DOHH2 (cell line): ENCODE measurements around the gene APOC3.

Experiments
- H3F3A ChIP-seq: fragments of 200-600 bp; sonication (generic), shearing (Covaris generic); 2 replicates; pipeline ENCODE4 v1.6.0; 2016; ENCODE audit warnings: antibody characterized with exemption, mild to moderate bottlenecking; ENCODE audit not compliant: control insufficient read depth, insufficient read depth
- H3K27ac ChIP-seq: fragments of 200-600 bp; sonication (generic); 2 replicates; pipeline ENCODE4 v1.5.1; 2014; ENCODE audit warnings: low read depth, mild to moderate bottlenecking, low read length, moderate library complexity
- H3K27me3 ChIP-seq: fragments of 200-600 bp; sonication (generic); 2 replicates; pipeline ENCODE4 v1.6.1; 2014; ENCODE audit warnings: mild to moderate bottlenecking, low read length, mixed read lengths; ENCODE audit not compliant: control insufficient read depth
- H3K36me3 ChIP-seq: fragments of 200-600 bp; sonication (generic); 2 replicates; pipeline ENCODE4 v1.6.1; 2014; ENCODE audit warnings: mild to moderate bottlenecking, low read length, moderate library complexity, mixed read lengths; ENCODE audit not compliant: control insufficient read depth
- H3K4me1 ChIP-seq: fragments of 200-600 bp; sonication (generic); 2 replicates; pipeline ENCODE4 v1.6.1; 2014; ENCODE audit warnings: mild to moderate bottlenecking, low read length, mixed read lengths; ENCODE audit not compliant: control insufficient read depth
- H3K4me2 ChIP-seq: fragments of 200-600 bp; sonication (generic); 2 replicates; pipeline ENCODE4 v1.6.0; 2014; ENCODE audit warnings: mild to moderate bottlenecking, low read length, moderate library complexity
- H3K4me3 ChIP-seq: fragments of 200-600 bp; sonication (generic); 2 replicates; pipeline ENCODE4 v1.5.1; 2014; ENCODE audit warnings: mild to moderate bottlenecking, low read length, mixed read lengths
- H3K79me2 ChIP-seq: fragments of 200-600 bp; sonication (generic); 2 replicates; pipeline ENCODE4 v1.6.1; 2014; ENCODE audit warnings: mild to moderate bottlenecking, low read length, mixed read lengths; ENCODE audit not compliant: control insufficient read depth
- H3K9me2 ChIP-seq: fragments of 200-600 bp; sonication (generic); replicated peaks from 2 replicates; pipeline ENCODE4 v1.6.1; 2014; ENCODE audit warnings: mild to moderate bottlenecking, low read length, mixed read lengths; ENCODE audit not compliant: control insufficient read depth
- H3K9me3 ChIP-seq: fragments of 200-600 bp; sonication (generic); 2 replicates; pipeline ENCODE4 v1.6.1; 2014; ENCODE audit warnings: antibody characterized with exemption, low read length, mixed read lengths; ENCODE audit not compliant: control insufficient read depth, insufficient read depth
- H4K20me1 ChIP-seq: fragments of 200-600 bp; sonication (generic); 2 replicates; pipeline ENCODE4 v1.6.0; 2014; ENCODE audit warnings: low read depth, mild to moderate bottlenecking, antibody characterized with exemption, low read length, moderate library complexity; ENCODE audit not compliant: control insufficient read depth, insufficient read depth
- EZH2phosphoT487 ChIP-seq: fragments of 200-600 bp; sonication (generic); IDR thresholded peaks from 2 replicates; pipeline ENCODE4 v1.6.1; 2017; ENCODE audit warnings: borderline replicate concordance, mild to moderate bottlenecking, antibody characterized with exemption, low read length, moderate library complexity, mixed read lengths
- TF ChIP-seq, protein P1 (sequence below): fragments of 200-600 bp; sonication (generic); IDR thresholded peaks from one replicate; pipeline ENCODE4 v1.5.1; 2014; ENCODE audit warnings: antibody characterized with exemption, mild to moderate bottlenecking, low read depth, low read length; ENCODE audit not compliant: poor library complexity, severe bottlenecking

Gene APOC3

DNA sequence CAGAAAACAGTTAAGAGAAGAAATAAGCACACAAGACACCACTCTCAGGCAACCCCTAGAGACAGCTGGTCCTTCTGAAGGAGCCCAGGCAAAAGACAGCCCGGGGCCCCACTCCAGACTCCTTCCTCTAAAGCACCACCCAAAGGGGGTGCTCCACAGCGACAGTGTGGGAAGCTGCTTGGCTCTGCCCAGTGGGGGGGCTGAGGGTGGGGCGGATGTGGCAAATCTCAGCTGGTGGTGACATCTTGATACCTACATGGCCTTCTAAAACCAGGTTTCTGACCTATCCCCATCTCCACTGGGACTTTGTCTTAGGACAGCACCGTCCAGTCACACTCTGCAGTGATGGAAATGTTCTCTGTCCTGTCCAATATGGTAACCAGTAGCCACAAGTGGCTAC lies 17.9 kb downstream of the APOC3 start:
- Histone ChIP-seq H3K4me1 (no peaks in the 10 kb centered on the region), H3K9me3 (no peaks in the 10 kb centered on the region), H3K27me3 (no peaks in the 10 kb centered on the region), H3F3A (no peaks in the 10 kb centered on the region), H3K27ac (no peak overlapping the region), H3K4me3 (no peak overlapping the region), H3K79me2 (no peaks in the 10 kb centered on the region), H4K20me1 (no peaks in the 10 kb centered on the region), H3K9me2 (no peaks in the 10 kb centered on the region), H3K4me2 (no peak overlapping the region), H3K36me3 (peaks cover 37% of the 10 kb centered on the region)
- TF ChIP-seq, protein P1, sequence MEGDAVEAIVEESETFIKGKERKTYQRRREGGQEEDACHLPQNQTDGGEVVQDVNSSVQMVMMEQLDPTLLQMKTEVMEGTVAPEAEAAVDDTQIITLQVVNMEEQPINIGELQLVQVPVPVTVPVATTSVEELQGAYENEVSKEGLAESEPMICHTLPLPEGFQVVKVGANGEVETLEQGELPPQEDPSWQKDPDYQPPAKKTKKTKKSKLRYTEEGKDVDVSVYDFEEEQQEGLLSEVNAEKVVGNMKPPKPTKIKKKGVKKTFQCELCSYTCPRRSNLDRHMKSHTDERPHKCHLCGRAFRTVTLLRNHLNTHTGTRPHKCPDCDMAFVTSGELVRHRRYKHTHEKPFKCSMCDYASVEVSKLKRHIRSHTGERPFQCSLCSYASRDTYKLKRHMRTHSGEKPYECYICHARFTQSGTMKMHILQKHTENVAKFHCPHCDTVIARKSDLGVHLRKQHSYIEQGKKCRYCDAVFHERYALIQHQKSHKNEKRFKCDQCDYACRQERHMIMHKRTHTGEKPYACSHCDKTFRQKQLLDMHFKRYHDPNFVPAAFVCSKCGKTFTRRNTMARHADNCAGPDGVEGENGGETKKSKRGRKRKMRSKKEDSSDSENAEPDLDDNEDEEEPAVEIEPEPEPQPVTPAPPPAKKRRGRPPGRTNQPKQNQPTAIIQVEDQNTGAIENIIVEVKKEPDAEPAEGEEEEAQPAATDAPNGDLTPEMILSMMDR, result no peak
- TF ChIP-seq EZH2phosphoT487, result no peak

DNA sequence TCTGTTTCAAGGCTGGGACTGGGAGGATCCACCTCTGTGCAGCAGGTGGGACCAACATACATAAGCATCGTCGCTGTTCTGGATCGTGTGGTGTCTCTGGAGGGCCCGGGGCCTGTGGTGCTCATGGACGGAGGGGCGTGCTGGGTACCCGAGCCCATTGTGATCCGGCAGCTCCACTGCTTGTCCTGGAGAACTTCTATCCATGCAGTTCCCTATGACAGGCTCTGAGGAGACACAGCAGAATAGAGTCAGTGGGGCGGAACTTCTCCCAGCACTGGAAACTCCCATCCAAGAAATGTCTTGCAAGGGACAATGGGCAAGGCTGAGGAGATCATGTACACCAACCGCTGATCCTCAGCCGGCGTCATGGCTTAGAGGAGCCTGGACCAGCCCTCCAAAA lies 19.4 kb downstream of the APOC3 start:
- H3K9me2 ChIP-seq, result no peaks in the 10 kb centered on the region
- H3K4me2 ChIP-seq, result no peak overlapping the region
- no peak for TF ChIP-seq EZH2phosphoT487
- TF ChIP-seq, protein P1, result no peak
- H3F3A ChIP-seq, result no peaks in the 10 kb centered on the region
- H3K4me1 ChIP-seq, result peaks cover 9% of the 10 kb centered on the region
- no peaks in the 10 kb centered on the region for H3K9me3 ChIP-seq
- no peak overlapping the region for H3K27ac ChIP-seq
- H3K36me3 ChIP-seq, result peaks cover 44% of the 10 kb centered on the region
- H4K20me1 ChIP-seq, result no peaks in the 10 kb centered on the region
- H3K79me2 ChIP-seq, result no peaks in the 10 kb centered on the region
- no peak overlapping the region for H3K4me3 ChIP-seq
- H3K27me3 ChIP-seq, result no peaks in the 10 kb centered on the region

DNA sequence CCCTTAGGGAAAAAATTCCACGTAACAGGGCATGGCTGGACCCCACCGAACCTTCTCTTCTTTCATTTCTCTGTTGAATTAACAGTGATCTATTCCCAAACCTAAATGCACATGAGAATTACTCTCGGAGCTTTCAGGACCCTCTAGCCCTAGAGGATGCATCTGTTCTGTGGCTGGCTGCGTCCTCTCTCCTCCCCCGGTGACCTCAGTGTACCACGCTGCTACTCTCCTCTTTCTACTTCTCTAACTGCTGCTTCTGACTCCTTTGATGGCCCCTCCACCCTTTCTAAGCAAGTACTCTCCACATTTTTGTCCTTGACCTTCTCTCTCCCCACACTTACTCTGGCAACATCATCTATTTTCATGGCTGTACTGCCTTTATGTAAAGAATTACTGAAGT lies 19.8 kb downstream of the APOC3 start:
- H3K36me3 ChIP-seq, result peaks cover 44% of the 10 kb centered on the region
- TF ChIP-seq, protein P1, result no peak
- TF ChIP-seq EZH2phosphoT487, result no peak
- H3K9me2 ChIP-seq, result no peaks in the 10 kb centered on the region
- H3K9me3 ChIP-seq, result no peaks in the 10 kb centered on the region
- peaks cover 13% of the 10 kb centered on the region for H3K4me1 ChIP-seq
- H3K27me3 ChIP-seq, result no peaks in the 10 kb centered on the region
- H4K20me1 ChIP-seq, result no peaks in the 10 kb centered on the region
- no peak overlapping the region for H3K4me2 ChIP-seq
- H3K27ac ChIP-seq, result no peak overlapping the region
- no peaks in the 10 kb centered on the region for H3K79me2 ChIP-seq
- no peak overlapping the region for H3K4me3 ChIP-seq
- no peaks in the 10 kb centered on the region for H3F3A ChIP-seq

DNA sequence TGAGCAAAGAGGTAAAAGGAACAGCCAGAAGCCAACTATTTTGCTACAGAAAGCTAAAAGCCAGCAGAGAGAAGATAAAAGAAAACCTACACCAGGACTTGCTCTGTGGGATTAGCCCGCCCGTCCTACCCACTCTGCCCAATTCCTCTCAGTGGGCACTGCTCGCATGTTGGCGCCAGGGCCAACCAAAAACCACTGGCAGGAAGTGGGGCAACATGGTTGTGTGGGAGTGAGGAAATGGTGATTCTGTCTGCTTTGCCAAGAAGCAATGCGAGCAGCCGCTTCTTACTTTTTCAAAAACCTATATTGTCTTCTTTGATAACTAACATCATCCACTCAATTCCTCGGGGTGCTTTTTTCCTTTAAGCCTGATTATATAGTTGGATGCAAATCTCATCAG lies 21.9 kb downstream of the APOC3 start:
- Histone ChIP-seq H3F3A (no peaks in the 10 kb centered on the region), H3K4me2 (no peak overlapping the region), H3K36me3 (peaks cover 27% of the 10 kb centered on the region), H3K4me1 (peaks cover 13% of the 10 kb centered on the region), H3K9me2 (no peaks in the 10 kb centered on the region), H3K27me3 (no peaks in the 10 kb centered on the region), H3K27ac (no peak overlapping the region), H3K79me2 (no peaks in the 10 kb centered on the region), H4K20me1 (no peaks in the 10 kb centered on the region), H3K9me3 (no peaks in the 10 kb centered on the region), H3K4me3 (no peak overlapping the region)
- no peak for TF ChIP-seq EZH2phosphoT487
- TF ChIP-seq, protein P1, result no peak
